CD4-positive, alpha-beta T cell (primary cell): Measurements from ENCODE around the gene SRPK2. TPM values are rescaled to one million over a fixed set of nuclear protein-coding genes. Genes with fewer than 3 reads are reported as not detected.
A peak's percentile ranks its signal among the peaks of the same experiment; 100 is the strongest.

Experiments used
- ATAC-seq: fragments of 200-7000 bp; cut with Tn5 transposase; one replicate; pipeline ENCODE4 v1.10.0; 2022; ENCODE audit warnings: mild to moderate bottlenecking; ENCODE audit not compliant: poor library complexity
- CTCF ChIA-PET: fragments of 350-600 bp; sonication (Branson Sonifier 250); formaldehyde crosslinking; loops from one replicate; lab custom pipeline; 2021; ENCODE audit warnings: antibody characterized with exemption, inconsistent platforms; lab: Charles Lee
- POLR2A ChIA-PET: fragments of 350-600 bp; sonication (Branson Sonifier 250); formaldehyde crosslinking; loops from one replicate; lab custom pipeline; 2021; ENCODE audit warnings: antibody characterized with exemption, inconsistent platforms; lab: Charles Lee
- DNase-seq, 14 experiments: peaks; one replicate each; pipeline ENCODE4 v3.0.0-alpha.2; 2013 to 2020; ENCODE audit warnings: mixed read lengths in 2 of 14
- H3K27ac ChIP-seq, 2 donors: one replicate each; pipeline versions ENCODE4 v1.5.1 to v1.7.0; 2013; ENCODE audit warnings: low read length in 2 of 2, low read depth in 1 of 2, mild to moderate bottlenecking in 1 of 2
- H3K27me3 ChIP-seq, 2 experiments: 1 replicate in 1 of 2; 2 replicates in 1 of 2; pipeline versions ENCODE4 v1.6.1 to v1.7.0; 2013; ENCODE audit warnings: low read length in 2 of 2, control low read depth in 1 of 2, mild to moderate bottlenecking in 1 of 2, moderate library complexity in 1 of 2; ENCODE audit not compliant: insufficient read depth in 2 of 2, control insufficient read depth in 1 of 2
- H3K36me3 ChIP-seq: one replicate; pipeline ENCODE4 v1.6.1; 2013; ENCODE audit warnings: low read length, control low read depth; ENCODE audit not compliant: insufficient read depth
- H3K4me1 ChIP-seq: one replicate; pipeline ENCODE4 v1.6.1; 2013; ENCODE audit warnings: low read length, control low read depth; ENCODE audit not compliant: insufficient read depth
- H3K4me3 ChIP-seq: one replicate; pipeline ENCODE4 v1.5.1; 2013; ENCODE audit warnings: mild to moderate bottlenecking, low read length, moderate library complexity
- H3K9me3 ChIP-seq, 2 experiments: 1 replicate in 1 of 2; 2 replicates in 1 of 2; pipeline versions ENCODE4 v1.6.1 to v1.7.0; 2013; ENCODE audit warnings: low read length in 2 of 2, mild to moderate bottlenecking in 2 of 2, control low read depth in 1 of 2, moderate library complexity in 1 of 2; ENCODE audit not compliant: control insufficient read depth in 1 of 2, insufficient read depth in 1 of 2
- H3K27ac Mint-ChIP-seq: one replicate; pipeline ENCODE4 v1.8.0; 2020; ENCODE audit warnings: mixed read lengths
- H3K27me3 Mint-ChIP-seq: one replicate; pipeline ENCODE4 v1.8.0; 2021; ENCODE audit warnings: mixed read lengths
- H3K36me3 Mint-ChIP-seq: one replicate; pipeline ENCODE4 v1.8.0; 2021; ENCODE audit warnings: low read depth, mixed read lengths
- H3K4me1 Mint-ChIP-seq: one replicate; pipeline ENCODE4 v1.8.0; 2021; ENCODE audit warnings: low read depth, mixed read lengths
- H3K4me3 Mint-ChIP-seq: one replicate; pipeline ENCODE4 v1.8.0; 2020; ENCODE audit warnings: mild to moderate bottlenecking, mixed read lengths
- H3K9me3 Mint-ChIP-seq: one replicate; pipeline ENCODE4 v1.8.0; 2020; ENCODE audit warnings: mixed read lengths
- CTCF ChIP-seq: fragments of 200-600 bp; IDR thresholded peaks from one replicate; pipeline ENCODE4 v1.8.0; 2022; ENCODE audit warnings: antibody characterized with exemption, mild to moderate bottlenecking
- intact Hi-C, 2 experiments: fragments of 100-400 bp; cut with DNase I in 1 of 2; cut with micrococcal nuclease in 1 of 2; formaldehyde crosslinking; loops; one replicate each; pipeline versions ENCODE4 v1.15.1 to v1.9.0; 2023 to 2025; cut with DNase I, micrococcal nuclease
- total RNA-seq, 174 experiments: library from RNA in 2 of 174; stranded (reverse) in 2 of 174; gene quantifications; one replicate each; pipeline ENCODE4 v1.2.3 and lab custom pipeline; 2021 to 2026

Gene SRPK2
- total RNA-seq, 2 experiments from 2014 or later, result 39.9 to 40.9 TPM

- Mint-ChIP-seq H3K4me1 (peaks cover 72% of the 10 kb centered on the region), H3K4me3 (no peak overlapping the region), H3K9me3 (no peaks in the 10 kb centered on the region), H3K27ac (peak overlapping the region; percentile 64), H3K27me3 (no peaks in the 10 kb centered on the region), H3K36me3 (peaks cover 4% of the 10 kb centered on the region)
- Histone ChIP-seq H3K9me3 (no peaks in the 10 kb centered on the region), H3K4me3 (no peak overlapping the region), H3K27ac (no peak overlapping the region), H3K27me3 (no peaks in the 10 kb centered on the region), H3K4me1 (no peaks in the 10 kb centered on the region), H3K36me3 (no peaks in the 10 kb centered on the region)
- intact Hi-C loops, result no loop called here
- TF ChIP-seq CTCF, result no peak
- ATAC-seq, result peak; percentile 81
- ChIA-PET CTCF (no interaction called here), POLR2A (interaction anchor here (0.7 kb wide), 1 partner anchor 28 kb away, joined by 3 read pairs; no protein-coding TSS in a partner anchor)
- no peak for DNase-seq
Measured at GRCh38 chr7:105218939-105219770, 169.6 kb downstream of the SRPK2 start.

GRCh38 chr7:105218215-105218614 is 170.5 kb downstream of the SRPK2 start:
- Histone ChIP-seq H3K4me3 (no peak overlapping the region), H3K27me3 (no peaks in the 10 kb centered on the region), H3K27ac (no peak overlapping the region), H3K36me3 (no peaks in the 10 kb centered on the region), H3K4me1 (peaks cover 1% of the 10 kb centered on the region), H3K9me3 (no peaks in the 10 kb centered on the region)
- Mint-ChIP-seq H3K9me3 (no peaks in the 10 kb centered on the region), H3K4me3 (no peak overlapping the region), H3K4me1 (peaks cover 77% of the 10 kb centered on the region), H3K27ac (peak overlapping the region; percentile 15), H3K36me3 (peaks cover 4% of the 10 kb centered on the region), H3K27me3 (no peaks in the 10 kb centered on the region)
- ChIA-PET POLR2A (no interaction called here), CTCF (interaction anchor here (1.1 kb wide), 1 partner anchor 13 kb away, joined by 3 read pairs; no protein-coding TSS in a partner anchor)
- DNase-seq (no peak), ATAC-seq (no peak)
- intact Hi-C loops, result no loop called here
- TF ChIP-seq CTCF, result no peak

- Mint-ChIP-seq H3K4me1 (peaks cover 85% of the 10 kb centered on the region), H3K27me3 (no peaks in the 10 kb centered on the region), H3K4me3 (no peak overlapping the region), H3K27ac (no peak overlapping the region), H3K36me3 (peaks cover 4% of the 10 kb centered on the region), H3K9me3 (no peaks in the 10 kb centered on the region)
- Histone ChIP-seq H3K36me3 (no peaks in the 10 kb centered on the region), H3K27me3 (no peaks in the 10 kb centered on the region), H3K27ac (no peak overlapping the region), H3K9me3 (no peaks in the 10 kb centered on the region), H3K4me1 (peaks cover 3% of the 10 kb centered on the region), H3K4me3 (no peak overlapping the region)
- ChIA-PET POLR2A (no interaction called here), CTCF (no interaction called here)
- TF ChIP-seq CTCF, result no peak
- ATAC-seq (no peak), DNase-seq (no peak)
- intact Hi-C loops, result no loop called here
Measured at GRCh38 chr7:105216786-105217185, 171.9 kb downstream of the SRPK2 start.
